C4-2B (cell line): ENCODE data around the gene KCNAB2.

Experiments
- ZFX ChIP-seq: fragments of 450-650 bp; IDR thresholded peaks from 2 replicates; pipeline ENCODE4 v1.6.1; 2017
- TF ChIP-seq, protein P1 (sequence below): fragments of 450-650 bp; conservative IDR thresholded peaks from 2 replicates; pipeline ENCODE4 v1.5.1; 2017; ENCODE audit warnings: mild to moderate bottlenecking

DNA sequence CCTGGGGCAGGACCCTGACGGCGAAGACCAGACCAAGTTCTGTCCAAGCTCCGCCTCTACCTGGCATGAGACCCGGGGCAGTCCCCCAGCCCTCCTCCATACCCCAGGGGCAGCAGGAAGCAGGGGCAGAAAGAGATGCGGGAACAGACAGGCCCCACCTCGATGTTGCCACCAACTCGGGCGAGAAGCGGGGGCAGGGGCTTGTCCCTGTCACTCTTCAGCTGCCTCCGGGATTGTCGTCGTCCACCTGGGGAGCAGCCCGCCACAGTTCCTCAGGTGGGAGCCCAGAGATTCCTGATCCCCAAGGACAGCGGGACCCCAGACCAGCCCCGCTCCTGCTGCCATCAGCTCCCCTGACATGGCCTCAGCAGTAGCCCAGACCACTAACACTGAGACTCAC is 79.7 kb downstream of the KCNAB2 start:
- TF ChIP-seq, protein P1, sequence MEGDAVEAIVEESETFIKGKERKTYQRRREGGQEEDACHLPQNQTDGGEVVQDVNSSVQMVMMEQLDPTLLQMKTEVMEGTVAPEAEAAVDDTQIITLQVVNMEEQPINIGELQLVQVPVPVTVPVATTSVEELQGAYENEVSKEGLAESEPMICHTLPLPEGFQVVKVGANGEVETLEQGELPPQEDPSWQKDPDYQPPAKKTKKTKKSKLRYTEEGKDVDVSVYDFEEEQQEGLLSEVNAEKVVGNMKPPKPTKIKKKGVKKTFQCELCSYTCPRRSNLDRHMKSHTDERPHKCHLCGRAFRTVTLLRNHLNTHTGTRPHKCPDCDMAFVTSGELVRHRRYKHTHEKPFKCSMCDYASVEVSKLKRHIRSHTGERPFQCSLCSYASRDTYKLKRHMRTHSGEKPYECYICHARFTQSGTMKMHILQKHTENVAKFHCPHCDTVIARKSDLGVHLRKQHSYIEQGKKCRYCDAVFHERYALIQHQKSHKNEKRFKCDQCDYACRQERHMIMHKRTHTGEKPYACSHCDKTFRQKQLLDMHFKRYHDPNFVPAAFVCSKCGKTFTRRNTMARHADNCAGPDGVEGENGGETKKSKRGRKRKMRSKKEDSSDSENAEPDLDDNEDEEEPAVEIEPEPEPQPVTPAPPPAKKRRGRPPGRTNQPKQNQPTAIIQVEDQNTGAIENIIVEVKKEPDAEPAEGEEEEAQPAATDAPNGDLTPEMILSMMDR, result no peak
- no peak for TF ChIP-seq ZFX
